Measurements from ENCODE around the gene SLC9A3.

DNA sequence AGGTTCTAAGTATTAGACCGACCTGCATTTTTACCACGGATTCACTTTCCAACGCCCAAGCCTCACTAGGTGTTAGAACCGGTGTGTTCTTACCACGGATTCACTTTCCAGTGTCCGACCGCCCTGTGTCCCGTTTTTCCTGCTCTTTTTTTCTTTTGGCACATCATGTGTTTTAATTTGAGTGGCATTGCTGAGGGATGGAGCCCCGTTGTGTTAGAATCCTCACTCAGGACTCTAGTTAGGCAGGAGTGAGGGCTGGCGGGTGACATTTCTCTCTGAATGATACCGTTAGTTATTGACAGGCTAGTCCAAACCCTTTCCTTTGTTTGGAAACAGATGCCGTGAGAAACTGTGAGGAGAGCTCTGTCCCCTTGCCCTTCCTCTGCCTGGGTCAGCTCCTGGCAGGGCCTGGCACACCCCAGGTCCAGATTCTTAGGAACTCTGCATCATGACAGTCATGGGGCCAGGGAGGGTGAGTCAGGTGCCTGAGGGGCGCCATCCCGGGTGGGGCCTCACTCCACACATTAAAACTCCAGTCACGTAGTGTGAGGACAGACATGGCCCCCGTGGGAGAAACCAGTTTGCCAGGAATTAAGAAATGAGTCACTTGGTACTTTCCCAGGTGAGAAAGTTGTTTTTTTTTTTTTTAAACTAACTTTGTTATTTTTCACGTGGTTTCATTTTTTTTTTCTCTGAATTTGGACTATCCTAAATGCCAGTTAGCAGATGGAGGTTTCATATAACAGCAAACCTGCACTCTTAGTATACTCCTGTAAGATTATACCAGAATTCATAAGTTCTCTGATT is 65.5 kb downstream of the SLC9A3 start:
- TF ChIP-seq POLR2A (IDR thresholded peaks at IDR 0.05; ENCODE audit: low read depth, low read length) (no peak), POLR2AphosphoS5 (IDR thresholded peaks at IDR 0.05; ENCODE audit: low read depth, low read length) (no peak)
